ENCODE results near the gene SLC34A2.

DNA sequence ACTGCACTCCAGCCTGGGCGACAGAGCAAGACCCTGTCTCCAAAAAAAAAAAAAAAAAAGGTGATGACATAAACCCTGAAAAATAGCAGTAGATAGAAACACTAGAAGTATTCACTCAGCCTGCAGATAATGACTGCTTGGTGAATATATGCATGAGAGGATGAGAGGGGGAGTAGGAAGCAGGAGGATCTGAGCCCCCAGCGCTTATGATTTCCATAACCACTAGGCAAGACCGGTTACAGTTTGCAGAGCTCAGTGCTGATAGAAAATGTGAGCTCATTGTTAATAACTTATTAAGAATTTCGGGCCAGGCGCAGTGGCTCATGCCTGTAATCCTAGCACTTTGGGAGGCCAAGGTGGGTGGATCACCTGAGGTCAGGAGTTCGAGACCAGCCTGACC is 40.8 kb upstream of the SLC34A2 start:
- TF ChIP-seq, protein P1, sequence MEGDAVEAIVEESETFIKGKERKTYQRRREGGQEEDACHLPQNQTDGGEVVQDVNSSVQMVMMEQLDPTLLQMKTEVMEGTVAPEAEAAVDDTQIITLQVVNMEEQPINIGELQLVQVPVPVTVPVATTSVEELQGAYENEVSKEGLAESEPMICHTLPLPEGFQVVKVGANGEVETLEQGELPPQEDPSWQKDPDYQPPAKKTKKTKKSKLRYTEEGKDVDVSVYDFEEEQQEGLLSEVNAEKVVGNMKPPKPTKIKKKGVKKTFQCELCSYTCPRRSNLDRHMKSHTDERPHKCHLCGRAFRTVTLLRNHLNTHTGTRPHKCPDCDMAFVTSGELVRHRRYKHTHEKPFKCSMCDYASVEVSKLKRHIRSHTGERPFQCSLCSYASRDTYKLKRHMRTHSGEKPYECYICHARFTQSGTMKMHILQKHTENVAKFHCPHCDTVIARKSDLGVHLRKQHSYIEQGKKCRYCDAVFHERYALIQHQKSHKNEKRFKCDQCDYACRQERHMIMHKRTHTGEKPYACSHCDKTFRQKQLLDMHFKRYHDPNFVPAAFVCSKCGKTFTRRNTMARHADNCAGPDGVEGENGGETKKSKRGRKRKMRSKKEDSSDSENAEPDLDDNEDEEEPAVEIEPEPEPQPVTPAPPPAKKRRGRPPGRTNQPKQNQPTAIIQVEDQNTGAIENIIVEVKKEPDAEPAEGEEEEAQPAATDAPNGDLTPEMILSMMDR (IDR thresholded peaks at IDR 0.05), result no peak
- TF ChIP-seq POLR2AphosphoS5 (IDR thresholded peaks at IDR 0.05), result no peak
- no peak for TF ChIP-seq POLR2A (IDR thresholded peaks at IDR 0.05)
- no peak for TF ChIP-seq EP300 (IDR thresholded peaks at IDR 0.05)

All from suprapubic skin (tissue), 4 donors.